DOHH2 (cell line): ENCODE measurements around the gene DIDO1.

Source experiments
- EZH2phosphoT487 ChIP-seq: fragments of 200-600 bp; sonication (generic); IDR thresholded peaks from 2 replicates; pipeline ENCODE4 v1.6.1; 2017; ENCODE audit warnings: borderline replicate concordance, mild to moderate bottlenecking, antibody characterized with exemption, low read length, moderate library complexity, mixed read lengths
- TF ChIP-seq, protein P1 (sequence below): fragments of 200-600 bp; sonication (generic); IDR thresholded peaks from one replicate; pipeline ENCODE4 v1.5.1; 2014; ENCODE audit warnings: antibody characterized with exemption, mild to moderate bottlenecking, low read depth, low read length; ENCODE audit not compliant: poor library complexity, severe bottlenecking

DNA sequence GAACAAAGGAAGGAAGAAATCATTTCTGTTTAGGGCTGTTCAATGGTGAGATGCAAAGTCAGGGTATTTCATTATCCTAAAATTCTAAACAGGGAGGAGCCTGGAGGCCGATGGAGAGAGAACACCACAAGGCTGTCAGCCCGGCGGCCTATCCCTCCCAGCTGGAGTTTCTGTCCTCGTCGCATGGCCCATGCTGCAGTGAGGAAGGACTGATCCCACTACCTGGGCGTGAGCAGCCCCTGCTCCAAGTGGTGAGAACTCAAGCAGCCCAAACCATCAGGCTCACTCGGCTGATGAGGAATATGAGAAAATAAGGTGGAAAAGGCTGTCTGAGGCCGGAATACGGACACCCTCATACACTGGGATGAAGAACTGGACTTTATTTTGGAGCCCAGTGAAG lies 30.8 kb downstream of the DIDO1 start:
- TF ChIP-seq, protein P1, sequence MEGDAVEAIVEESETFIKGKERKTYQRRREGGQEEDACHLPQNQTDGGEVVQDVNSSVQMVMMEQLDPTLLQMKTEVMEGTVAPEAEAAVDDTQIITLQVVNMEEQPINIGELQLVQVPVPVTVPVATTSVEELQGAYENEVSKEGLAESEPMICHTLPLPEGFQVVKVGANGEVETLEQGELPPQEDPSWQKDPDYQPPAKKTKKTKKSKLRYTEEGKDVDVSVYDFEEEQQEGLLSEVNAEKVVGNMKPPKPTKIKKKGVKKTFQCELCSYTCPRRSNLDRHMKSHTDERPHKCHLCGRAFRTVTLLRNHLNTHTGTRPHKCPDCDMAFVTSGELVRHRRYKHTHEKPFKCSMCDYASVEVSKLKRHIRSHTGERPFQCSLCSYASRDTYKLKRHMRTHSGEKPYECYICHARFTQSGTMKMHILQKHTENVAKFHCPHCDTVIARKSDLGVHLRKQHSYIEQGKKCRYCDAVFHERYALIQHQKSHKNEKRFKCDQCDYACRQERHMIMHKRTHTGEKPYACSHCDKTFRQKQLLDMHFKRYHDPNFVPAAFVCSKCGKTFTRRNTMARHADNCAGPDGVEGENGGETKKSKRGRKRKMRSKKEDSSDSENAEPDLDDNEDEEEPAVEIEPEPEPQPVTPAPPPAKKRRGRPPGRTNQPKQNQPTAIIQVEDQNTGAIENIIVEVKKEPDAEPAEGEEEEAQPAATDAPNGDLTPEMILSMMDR, result no peak
- no peak for TF ChIP-seq EZH2phosphoT487
